NCI-H2171 (cell line): ENCODE measurements around the gene SMAD1.
A peak's percentile ranks its signal among the peaks of the same experiment; 100 is the strongest.

Experiments
- DNase-seq: peaks from one replicate; lab custom pipeline; 2025; lab: John Stamatoyannopoulos, UW

The SMAD1 gene

GRCh38 chr4:145481164-145481941 lies at the start of gene SMAD1:
Gene SMAD1, plus strand, starts transcription at chr4:145481853. Its CDS starts 32,761 bp downstream, at chr4:145514614.
- peak; percentile 28 for DNase-seq

DNA sequence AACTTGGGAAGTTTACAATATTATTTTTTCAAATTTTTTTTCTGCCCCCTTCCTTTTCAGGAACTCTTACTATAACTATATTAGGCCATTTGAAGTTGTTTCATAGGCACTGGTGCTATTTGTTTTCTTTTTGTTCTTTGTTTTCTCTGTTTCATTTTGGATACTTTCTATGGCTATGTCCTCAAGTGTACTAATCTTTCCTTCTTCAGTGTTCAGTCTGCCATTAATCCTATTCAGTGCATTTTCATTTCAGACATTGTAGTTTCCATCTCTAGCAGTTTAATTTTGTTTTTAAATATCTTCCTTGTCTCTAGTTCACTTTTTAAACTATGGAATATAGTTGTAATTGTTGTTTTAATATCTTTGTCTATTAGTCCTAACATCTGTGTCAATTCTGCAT lies 48.0 kb upstream of the SMAD1 start:
- no peak for DNase-seq

- DNase-seq: no peak
These were observed 46.0 kb upstream of the SMAD1 start for GRCh38 chr4:145435646-145436045.

- DNase-seq: no peak
These were observed 45.5 kb upstream of the SMAD1 start for GRCh38 chr4:145436114-145436513.

DNA sequence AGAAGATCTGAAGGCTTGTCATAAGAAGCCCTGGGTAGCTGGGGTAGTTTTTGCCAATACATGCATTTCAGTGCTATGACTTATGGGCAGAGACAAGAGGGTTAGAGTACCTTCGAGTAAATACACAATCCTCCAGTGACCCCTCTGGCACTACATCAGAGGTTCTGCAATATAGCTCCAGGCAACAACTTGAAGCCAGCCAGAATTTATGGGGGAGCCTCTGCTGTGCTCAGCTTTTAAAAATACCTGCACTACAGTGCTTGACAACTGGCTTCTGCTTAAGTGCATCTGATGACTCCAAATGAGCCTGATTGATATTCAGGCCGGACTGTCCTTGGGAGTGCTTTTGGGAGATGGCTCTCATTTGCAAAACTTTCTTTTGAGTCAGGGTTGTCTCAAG lies 44.9 kb upstream of the SMAD1 start:
- no peak for DNase-seq

DNA sequence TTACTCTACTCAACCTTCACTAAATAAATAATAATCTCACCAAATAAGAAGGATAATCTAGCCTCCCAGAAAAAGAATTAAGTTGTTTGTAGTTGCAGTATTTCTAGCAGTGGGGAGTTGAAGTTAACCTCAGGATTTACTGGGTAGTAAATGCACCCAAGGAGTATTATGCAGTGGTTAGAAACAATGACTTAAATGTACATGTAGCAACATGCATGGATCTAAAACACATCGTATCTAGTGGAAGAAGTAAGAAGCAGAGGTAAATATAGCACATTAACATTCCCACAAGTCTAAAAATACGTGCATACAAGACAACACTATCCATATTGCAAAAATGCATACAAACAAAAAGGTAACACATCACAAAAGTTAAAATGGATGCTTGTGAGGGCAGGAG lies 44.2 kb upstream of the SMAD1 start:
- no peak for DNase-seq

- DNase-seq: no peak
These were observed 43.4 kb upstream of the SMAD1 start for GRCh38 chr4:145438298-145438697.

- DNase-seq: no peak
These were observed 41.2 kb upstream of the SMAD1 start for GRCh38 chr4:145440292-145441007.

GRCh38 chr4:145446184-145446583 lies 35.5 kb upstream of the SMAD1 start:
- DNase-seq: no peak

GRCh38 chr4:145451895-145452294 lies 29.8 kb upstream of the SMAD1 start:
- DNase-seq: no peak

DNA sequence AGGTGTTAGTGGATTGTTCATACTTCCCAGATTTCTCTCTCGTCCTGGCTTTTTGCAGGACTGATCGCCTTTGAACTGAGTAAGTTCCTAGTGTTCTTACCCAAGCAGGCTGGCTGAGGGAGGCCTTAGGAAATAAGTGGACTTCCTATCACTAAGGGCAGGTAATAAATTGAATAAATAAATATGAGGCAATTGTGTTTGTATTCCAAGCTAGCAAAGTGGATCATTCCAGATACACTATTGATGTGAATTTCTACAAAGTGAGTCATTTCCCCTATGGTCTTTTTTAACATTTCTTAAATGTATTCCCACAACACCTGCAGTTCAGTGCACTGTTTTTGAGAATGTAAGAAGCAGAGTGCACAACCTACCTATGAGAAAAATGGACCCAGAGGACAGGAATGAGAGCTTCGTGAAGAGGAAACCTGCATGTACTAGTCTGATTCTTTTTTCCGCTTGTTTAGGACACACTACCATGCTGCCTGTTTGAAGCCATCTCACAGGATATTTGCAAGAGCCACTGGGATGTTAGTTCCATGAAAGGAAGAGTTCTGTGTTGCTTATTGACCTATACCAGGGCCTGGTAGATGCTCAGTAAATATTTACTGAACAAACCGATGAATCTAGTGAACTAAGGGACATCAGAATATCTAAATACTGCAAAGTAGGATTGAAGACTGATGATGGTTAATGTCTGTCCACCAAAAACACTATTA lies 29.0 kb upstream of the SMAD1 start:
- no peak for DNase-seq

- no peak for DNase-seq
These were observed 28.5 kb upstream of the SMAD1 start for GRCh38 chr4:145453163-145453520.

GRCh38 chr4:145473203-145473602 lies 8.4 kb upstream of the SMAD1 start:
- no peak for DNase-seq

GRCh38 chr4:145480257-145480656 lies 1.4 kb upstream of the SMAD1 start:
- DNase-seq: no peak

GRCh38 chr4:145481942-145482208 lies 222 bp downstream of the SMAD1 start:
- DNase-seq: no peak

DNA sequence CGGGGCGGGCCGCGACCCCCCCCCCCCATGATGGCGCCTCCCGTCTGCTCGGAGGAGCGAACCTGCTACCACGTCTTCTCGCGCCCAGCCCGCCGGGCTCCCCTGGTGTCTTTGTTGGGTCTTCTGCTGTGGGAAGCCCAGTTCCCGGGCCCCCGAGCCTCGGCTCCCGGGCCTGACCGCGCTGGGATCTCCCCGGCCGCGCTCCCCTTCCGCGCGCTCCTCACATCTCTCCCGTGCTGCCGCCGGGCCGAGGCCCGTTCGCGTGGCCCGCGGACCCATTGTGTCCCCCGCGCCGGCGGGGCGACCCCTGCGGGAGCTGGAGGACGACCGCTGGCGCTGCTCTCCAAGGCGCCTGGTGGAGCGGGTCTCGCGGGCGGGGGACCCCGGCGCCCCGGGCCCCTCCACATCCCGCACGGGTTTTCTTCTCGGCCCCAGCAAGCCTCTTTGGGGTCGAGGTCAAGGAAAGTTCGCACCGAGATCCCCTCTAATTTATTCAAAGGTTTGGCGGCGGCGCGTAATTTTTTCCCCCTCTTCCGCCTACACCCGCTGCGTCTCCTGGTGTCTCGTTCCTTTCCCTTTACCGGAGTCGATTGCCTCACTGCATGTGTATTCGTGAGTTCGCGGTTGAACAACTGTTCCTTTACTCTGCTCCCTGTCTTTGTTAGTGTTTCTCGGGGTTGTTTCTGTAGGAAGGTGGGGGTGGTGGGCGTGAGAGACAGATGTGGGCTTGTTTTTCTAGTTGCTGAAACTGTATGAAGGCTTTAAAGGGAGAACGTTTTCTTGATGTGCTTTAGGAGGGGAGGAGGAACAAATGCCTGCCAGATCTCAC lies 770 bp downstream of the SMAD1 start:
- peak; percentile 32 for DNase-seq

DNA sequence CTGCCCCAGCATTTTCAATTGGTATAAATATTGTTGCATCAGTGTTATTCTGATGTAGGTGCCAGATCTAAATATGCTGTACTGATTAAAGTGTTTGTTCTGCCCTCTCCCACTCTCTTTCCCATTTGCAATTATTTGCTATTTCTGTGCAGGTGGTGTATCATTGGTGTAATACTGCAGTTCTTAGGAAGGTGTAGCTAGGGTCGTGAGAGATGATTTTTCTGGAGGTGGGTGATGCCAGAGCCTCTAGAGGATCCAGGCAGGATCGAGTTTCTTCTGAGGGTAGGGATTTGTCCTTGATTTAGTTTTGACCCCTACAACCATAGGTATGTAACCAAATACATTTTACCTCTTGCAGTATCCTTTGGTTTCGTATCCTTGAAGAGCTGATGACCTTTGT lies 1.9 kb downstream of the SMAD1 start:
- no peak for DNase-seq

GRCh38 chr4:145484225-145484846 lies 2.7 kb downstream of the SMAD1 start:
- no peak for DNase-seq

GRCh38 chr4:145485120-145485519 lies 3.5 kb downstream of the SMAD1 start:
- DNase-seq: no peak

DNA sequence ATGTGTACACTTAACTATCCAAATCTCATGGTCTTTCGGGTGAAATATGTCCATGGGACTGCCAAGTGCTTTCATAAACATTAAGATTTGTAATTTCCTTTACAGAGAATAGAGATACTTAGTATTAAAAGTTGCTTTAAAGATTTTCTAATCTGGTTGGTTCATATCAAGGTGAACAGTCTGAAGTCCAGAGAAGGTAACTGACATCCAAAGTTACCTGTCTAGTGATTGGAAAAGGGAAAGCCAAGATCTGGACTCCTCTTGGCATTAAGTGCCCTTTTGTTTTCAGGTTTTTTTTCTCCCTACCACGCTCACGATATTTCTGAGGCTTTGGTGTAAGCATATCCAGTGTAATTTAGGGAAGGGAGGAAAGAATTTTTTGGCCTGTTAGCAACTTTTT lies 5.0 kb downstream of the SMAD1 start:
- no peak for DNase-seq

GRCh38 chr4:145487631-145488030 lies 6.0 kb downstream of the SMAD1 start:
- no peak for DNase-seq

GRCh38 chr4:145488310-145488709 lies 6.7 kb downstream of the SMAD1 start:
- DNase-seq: no peak
